ENCODE results near the gene SDK1. TPM values are rescaled to one million over a fixed set of nuclear protein-coding genes. Genes with fewer than 3 reads are reported as not detected.

Gene SDK1
- total RNA-seq, 2 experiments from 2014 or later = 0.19 to 0.36 TPM

DNA sequence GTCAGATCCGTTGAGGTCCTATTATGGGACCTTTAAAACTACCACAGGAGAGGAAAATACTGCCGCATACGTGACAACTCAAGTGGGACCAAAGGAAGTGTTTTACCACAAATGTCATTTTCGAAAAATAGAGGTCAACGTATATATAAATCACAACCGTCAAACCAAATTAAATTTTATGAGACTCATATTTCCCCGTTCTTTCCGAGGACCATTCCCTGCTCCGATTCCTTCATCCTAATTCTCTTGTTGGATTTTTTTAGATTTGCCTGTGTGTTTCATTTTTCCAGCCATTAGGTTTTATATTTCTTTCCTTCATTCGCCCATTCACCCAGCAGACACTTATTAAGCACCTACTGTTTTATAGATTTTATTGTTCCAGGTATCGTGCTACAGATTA lies 797.1 kb downstream of the SDK1 start:
- Histone ChIP-seq H3K27ac (ENCODE audit: low read depth, low read length, poor library complexity, severe bottlenecking) (no peak overlapping the region), H3K9me3 (ENCODE audit: low read length) (no peaks in the 10 kb centered on the region), H3K4me2 (ENCODE audit: low read length) (no peak overlapping the region), H3K9me2 (ENCODE audit: insufficient read depth, low read length) (no peaks in the 10 kb centered on the region), H3K36me3 (ENCODE audit: insufficient read depth, low read length) (no peaks in the 10 kb centered on the region), H4K20me1 (ENCODE audit: insufficient read depth, low read length) (no peaks in the 10 kb centered on the region), H3K79me2 (ENCODE audit: insufficient read depth, low read depth, low read length) (no peaks in the 10 kb centered on the region), H2AFZ (ENCODE audit: low read length) (no peak overlapping the region), H3K4me1 (ENCODE audit: insufficient read depth, low read length, poor library complexity, severe bottlenecking) (no peaks in the 10 kb centered on the region), H3K4me3 (ENCODE audit: low read depth, low read length, poor library complexity, severe bottlenecking) (no peak overlapping the region)
- intact Hi-C loops (cut with micrococcal nuclease; ENCODE audit: unreplicated experiment) = no loop called here
- CTCF ChIA-PET (ENCODE audit: unreplicated experiment) = no interaction called here
- no TSS peak for BruUV-seq (replicated peaks)
- DNase-seq (ENCODE audit: low spot score) = no peak
- POLR2A ChIA-PET = no interaction called here
- TF ChIP-seq, protein P1, sequence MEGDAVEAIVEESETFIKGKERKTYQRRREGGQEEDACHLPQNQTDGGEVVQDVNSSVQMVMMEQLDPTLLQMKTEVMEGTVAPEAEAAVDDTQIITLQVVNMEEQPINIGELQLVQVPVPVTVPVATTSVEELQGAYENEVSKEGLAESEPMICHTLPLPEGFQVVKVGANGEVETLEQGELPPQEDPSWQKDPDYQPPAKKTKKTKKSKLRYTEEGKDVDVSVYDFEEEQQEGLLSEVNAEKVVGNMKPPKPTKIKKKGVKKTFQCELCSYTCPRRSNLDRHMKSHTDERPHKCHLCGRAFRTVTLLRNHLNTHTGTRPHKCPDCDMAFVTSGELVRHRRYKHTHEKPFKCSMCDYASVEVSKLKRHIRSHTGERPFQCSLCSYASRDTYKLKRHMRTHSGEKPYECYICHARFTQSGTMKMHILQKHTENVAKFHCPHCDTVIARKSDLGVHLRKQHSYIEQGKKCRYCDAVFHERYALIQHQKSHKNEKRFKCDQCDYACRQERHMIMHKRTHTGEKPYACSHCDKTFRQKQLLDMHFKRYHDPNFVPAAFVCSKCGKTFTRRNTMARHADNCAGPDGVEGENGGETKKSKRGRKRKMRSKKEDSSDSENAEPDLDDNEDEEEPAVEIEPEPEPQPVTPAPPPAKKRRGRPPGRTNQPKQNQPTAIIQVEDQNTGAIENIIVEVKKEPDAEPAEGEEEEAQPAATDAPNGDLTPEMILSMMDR (conservative IDR thresholded peaks at IDR 0.05; ENCODE audit: low read length) = no peak
- no peak for TF ChIP-seq EZH2phosphoT487 (IDR thresholded peaks at IDR 0.05; ENCODE audit: borderline replicate concordance, low read depth, low read length)

- ChIA-PET CTCF (ENCODE audit: unreplicated experiment) (no interaction called here), POLR2A (interaction anchor here (0.5 kb wide), 1 partner anchor 109 kb away, joined by 3 read pairs; no protein-coding TSS in a partner anchor)
- no peaks in the 10 kb centered on the region for H3K4me1 ChIP-seq (ENCODE audit: insufficient read depth, low read length, poor library complexity, severe bottlenecking)
- intact Hi-C loops (cut with micrococcal nuclease; ENCODE audit: unreplicated experiment) = no loop called here
- no peak overlapping the region for H2AFZ ChIP-seq (ENCODE audit: low read length)
- no peak for DNase-seq (ENCODE audit: low spot score)
- no peak overlapping the region for H3K4me2 ChIP-seq (ENCODE audit: low read length)
- no TSS peak for BruUV-seq (replicated peaks)
- no peaks in the 10 kb centered on the region for H3K79me2 ChIP-seq (ENCODE audit: insufficient read depth, low read depth, low read length)
- no peak overlapping the region for H3K27ac ChIP-seq (ENCODE audit: low read depth, low read length, poor library complexity, severe bottlenecking)
- no peak for TF ChIP-seq EZH2phosphoT487 (IDR thresholded peaks at IDR 0.05; ENCODE audit: borderline replicate concordance, low read depth, low read length)
- TF ChIP-seq, protein P1 (conservative IDR thresholded peaks at IDR 0.05; ENCODE audit: low read length) = no peak
- H3K9me2 ChIP-seq (ENCODE audit: insufficient read depth, low read length) = no peaks in the 10 kb centered on the region
- no peaks in the 10 kb centered on the region for H3K9me3 ChIP-seq (ENCODE audit: low read length)
- no peaks in the 10 kb centered on the region for H3K36me3 ChIP-seq (ENCODE audit: insufficient read depth, low read length)
- H3K4me3 ChIP-seq (ENCODE audit: low read depth, low read length, poor library complexity, severe bottlenecking) = no peak overlapping the region
- no peaks in the 10 kb centered on the region for H4K20me1 ChIP-seq (ENCODE audit: insufficient read depth, low read length)
These were observed 798.6 kb downstream of the SDK1 start for GRCh38 chr7:4099651-4100050.

GRCh38 chr7:4100148-4100547 lies 799.1 kb downstream of the SDK1 start:
- intact Hi-C loops (cut with micrococcal nuclease; ENCODE audit: unreplicated experiment) = no loop called here
- no peak for DNase-seq (ENCODE audit: low spot score)
- Histone ChIP-seq H3K4me3 (ENCODE audit: low read depth, low read length, poor library complexity, severe bottlenecking) (no peak overlapping the region), H4K20me1 (ENCODE audit: insufficient read depth, low read length) (no peaks in the 10 kb centered on the region), H3K36me3 (ENCODE audit: insufficient read depth, low read length) (no peaks in the 10 kb centered on the region), H2AFZ (ENCODE audit: low read length) (no peak overlapping the region), H3K79me2 (ENCODE audit: insufficient read depth, low read depth, low read length) (no peaks in the 10 kb centered on the region), H3K9me3 (ENCODE audit: low read length) (no peaks in the 10 kb centered on the region), H3K4me2 (ENCODE audit: low read length) (no peak overlapping the region), H3K27ac (ENCODE audit: low read depth, low read length, poor library complexity, severe bottlenecking) (no peak overlapping the region), H3K9me2 (ENCODE audit: insufficient read depth, low read length) (no peaks in the 10 kb centered on the region), H3K4me1 (ENCODE audit: insufficient read depth, low read length, poor library complexity, severe bottlenecking) (no peaks in the 10 kb centered on the region)
- ChIA-PET CTCF (ENCODE audit: unreplicated experiment) (no interaction called here), POLR2A (interaction anchor here (0.5 kb wide), 1 partner anchor 109 kb away, joined by 3 read pairs; no protein-coding TSS in a partner anchor)
- TF ChIP-seq, protein P1 (conservative IDR thresholded peaks at IDR 0.05; ENCODE audit: low read length) = no peak
- no peak for TF ChIP-seq EZH2phosphoT487 (IDR thresholded peaks at IDR 0.05; ENCODE audit: borderline replicate concordance, low read depth, low read length)
- BruUV-seq (replicated peaks) = no TSS peak

Data from OCI-LY7 (cell line).